SH-SY5Y (cell line): Measurements from ENCODE around the gene RPS6KL1.

Experiments
- GATA2 ChIP-seq: IDR thresholded peaks from 2 replicates; pipeline ENCODE4 v1.6.1; 2011; ENCODE audit warnings: mild to moderate bottlenecking, low read depth, low read length
- GATA3 ChIP-seq: IDR thresholded peaks from 2 replicates; pipeline ENCODE4 v1.6.1; 2011; ENCODE audit warnings: low read depth, mild to moderate bottlenecking, low read length, moderate library complexity

DNA sequence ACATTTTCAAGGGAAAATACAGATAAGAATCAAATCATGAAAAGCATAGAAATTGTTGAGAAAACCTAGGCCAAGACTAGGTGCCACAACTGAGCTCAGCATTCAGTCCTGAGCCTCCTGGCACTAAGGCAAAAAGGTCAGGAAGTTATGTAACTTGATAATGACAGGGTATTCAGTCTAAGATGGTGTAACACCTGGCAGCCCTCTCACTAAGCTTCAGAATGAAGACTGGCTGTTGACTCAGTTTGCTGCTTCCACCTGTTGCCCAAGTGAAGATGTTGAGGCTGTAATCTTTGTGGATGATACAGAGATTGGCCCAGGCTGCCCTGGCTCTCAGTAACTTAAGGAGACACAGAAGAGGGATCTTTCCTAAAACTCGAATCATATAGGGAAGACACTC, 66.7 kb downstream of the RPS6KL1 start:
- TF ChIP-seq GATA2 (no peak), GATA3 (no peak)
